ENCODE results near the gene SETD7.

GRCh38 chr4:139585473-139585872 is 29.5 kb upstream of the SETD7 start:
- no peak for TF ChIP-seq CTCF (IDR thresholded peaks at IDR 0.05)
- no peak for TF ChIP-seq POLR2A (IDR thresholded peaks at IDR 0.05)
